DMS79 treated with DMSO at 0.1 percent for 48 hours (cell line): Measurements from ENCODE around the gene CDV3.

Experiments
- DNase-seq: peaks from one replicate; lab custom pipeline; 2025; lab: John Stamatoyannopoulos, UW

The CDV3 gene

DNA sequence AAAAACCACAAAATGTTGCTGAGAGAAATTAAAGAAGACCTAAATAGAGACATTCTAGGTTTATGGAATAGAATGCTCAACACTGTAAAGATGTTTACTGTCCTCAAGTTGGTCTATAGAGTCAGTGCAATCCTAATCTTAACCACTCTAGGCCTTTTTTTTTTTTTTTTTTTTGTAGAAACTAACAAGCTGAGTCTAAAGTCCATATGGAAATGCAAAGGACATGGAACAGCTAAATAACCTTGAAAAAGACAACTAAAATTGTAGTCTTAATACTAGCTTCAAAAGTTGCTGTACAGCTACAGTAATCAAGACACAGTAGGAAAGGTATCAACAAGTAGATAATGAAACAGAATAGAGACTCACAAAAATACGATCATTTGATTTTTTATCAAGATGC, 32.9 kb downstream of the CDV3 start:
- DNase-seq: no peak

DNA sequence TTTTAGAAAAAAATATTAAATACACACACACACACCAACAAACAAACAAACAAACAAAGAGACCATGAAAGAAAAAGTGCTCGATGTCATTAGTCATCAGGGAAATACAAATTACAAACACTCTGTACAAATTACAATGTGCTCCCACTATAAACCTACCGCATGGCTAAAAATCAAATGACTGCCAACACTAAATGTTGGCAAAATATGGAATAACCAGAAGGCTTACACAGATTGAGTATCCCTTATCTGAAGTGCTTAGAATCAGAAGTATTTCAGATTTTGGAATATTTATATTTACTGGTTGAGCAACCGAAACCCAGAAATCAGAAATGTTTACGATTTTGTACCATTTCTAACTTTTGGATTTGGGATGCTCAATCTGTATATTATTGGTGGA, 33.4 kb downstream of the CDV3 start:
- no peak for DNase-seq

DNA sequence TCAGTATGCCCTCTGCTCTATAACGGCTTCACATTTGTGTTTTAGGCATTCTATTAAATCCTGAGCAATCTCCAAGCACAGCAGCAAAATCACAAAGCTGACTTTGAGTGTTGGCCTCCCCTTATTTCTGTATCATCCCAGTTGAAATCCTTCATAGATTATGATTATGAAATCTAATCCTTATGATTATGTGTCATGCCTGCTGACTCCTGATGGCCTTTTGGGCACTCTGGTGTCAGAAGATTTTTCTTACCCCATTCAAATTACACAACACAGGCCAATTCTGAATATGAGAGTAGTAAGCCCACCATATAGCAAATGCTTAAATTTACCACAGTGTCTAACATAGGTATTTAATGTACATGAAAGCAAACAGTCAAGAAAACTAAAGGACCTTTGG, 34.3 kb downstream of the CDV3 start:
- no peak for DNase-seq

DNA sequence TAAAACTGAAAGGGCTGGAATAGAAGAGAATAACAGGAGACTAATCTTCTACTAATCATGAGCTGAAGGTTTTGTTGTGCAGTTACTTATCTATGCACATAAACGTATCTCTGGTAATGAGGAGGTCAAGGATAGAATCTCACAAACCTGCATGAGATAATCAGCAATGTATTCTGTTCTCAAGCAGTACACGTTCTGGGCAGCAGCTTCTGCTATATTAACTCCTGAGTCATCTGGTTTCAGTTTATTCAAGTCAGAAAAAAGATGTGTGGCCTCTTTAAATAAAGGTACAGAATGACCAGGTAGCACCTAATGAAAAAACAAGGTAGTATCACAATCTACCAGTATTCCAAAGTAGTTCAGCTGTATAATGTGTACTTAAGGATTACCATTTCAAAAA, 34.9 kb downstream of the CDV3 start:
- no peak for DNase-seq

DNA sequence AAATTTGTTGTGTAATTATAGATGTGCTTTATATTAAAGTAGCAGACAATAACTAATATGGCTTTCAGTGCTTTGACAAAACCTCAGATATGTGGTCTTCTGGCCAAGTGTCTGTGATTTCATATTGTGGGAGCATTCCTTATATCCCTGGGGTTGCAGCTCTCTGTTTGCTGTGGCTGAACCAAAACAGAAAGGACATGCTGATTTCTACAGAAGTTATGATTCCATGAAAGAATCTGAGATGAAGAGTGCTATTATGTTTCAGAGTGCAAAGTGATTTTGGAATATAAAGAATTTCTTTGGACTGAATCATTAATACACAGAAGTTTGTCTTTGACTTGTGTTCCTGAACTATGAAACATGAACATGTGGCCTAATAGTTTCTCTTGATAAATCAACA, 36.5 kb downstream of the CDV3 start:
- no peak for DNase-seq

DNA sequence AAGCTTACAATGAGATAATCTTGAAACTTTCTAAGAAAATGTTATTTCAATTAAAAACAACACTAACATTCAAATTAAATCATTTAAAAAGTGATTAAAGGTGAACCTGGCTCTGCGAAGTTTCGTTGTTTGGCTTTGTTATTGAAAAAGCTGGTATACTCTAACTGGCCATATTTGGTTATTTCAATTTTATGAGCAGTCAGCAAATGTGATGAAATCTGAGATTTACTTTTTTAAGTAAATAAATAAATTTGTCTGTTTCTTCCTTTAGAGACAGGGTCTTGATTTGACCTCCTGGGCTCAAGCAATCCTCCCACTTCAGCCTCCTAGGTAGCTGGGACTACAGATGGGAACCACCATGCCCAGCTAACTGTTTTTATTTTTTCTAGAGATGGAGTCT, 38.0 kb downstream of the CDV3 start:
- DNase-seq: no peak

DNA sequence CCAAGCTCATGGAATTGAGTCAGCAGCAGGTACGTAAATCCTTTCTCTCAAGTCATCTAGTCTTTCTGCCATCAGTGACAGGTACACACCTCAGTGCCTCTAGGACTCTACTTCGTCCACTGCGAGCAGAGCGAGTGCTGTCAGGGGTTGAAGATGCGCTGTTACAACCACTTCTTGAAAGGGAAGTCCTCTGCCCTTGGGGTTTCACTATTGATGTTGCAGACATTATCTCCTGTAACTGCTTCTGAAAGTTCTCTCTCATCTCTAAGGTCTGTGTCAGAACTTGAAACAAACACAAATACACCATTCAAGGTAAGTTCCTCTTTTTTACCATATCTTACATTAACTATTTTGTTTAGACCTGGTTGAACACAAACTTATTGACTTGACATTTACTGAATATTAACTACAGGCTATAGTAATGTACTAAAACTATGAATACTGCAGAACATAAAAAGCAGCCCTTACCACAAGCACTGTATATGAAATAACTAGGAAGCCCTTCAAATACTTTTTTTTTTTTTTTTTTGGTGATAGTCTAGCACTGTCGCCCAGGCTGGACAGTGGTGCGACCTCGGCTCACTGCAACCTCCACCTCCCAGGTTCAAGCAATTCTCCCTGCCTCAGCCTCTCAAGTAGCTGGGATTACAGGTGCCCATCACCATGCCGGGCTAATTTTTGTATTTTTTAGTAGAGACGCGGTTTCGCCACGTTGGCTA, 46.7 kb downstream of the CDV3 start:
- DNase-seq: no peak

DNA sequence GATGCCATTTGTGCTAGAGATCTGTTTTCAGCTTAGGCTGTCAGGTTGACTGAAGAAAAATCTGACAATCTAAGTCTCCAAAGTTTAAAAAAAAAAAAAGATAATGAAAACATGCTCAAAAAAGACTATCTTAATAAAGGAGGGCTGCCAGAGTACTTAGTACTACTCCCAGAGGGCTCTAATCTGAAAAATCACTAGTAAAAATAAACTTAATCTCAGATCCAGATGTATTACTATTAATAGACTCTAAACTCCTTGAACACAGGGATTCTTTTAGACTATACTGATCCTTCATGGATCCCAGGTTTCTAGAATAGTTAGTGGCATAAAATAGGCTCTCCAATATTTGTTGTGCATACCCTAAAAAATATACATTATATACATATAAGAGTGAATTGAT, 54.3 kb downstream of the CDV3 start:
- DNase-seq: no peak

DNA sequence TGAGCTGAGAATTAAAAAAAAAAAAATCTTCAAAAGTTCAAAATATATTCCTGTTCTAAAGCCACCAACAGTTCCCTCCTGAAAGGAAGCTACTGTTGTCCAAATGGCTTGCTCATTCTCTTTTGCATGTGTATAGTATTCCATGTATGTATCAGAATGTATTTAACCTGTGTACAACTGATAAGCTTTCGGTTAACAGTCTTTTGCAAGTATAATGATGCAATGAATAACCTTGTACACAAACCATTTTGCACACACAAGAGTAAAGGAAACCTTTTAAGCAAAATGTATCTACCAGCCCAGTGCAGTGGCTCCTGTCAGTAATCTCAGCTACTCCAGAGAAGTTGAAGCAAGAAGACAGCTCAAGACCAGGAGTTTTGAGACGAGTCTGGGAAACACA, 55.7 kb downstream of the CDV3 start:
- DNase-seq: no peak

DNA sequence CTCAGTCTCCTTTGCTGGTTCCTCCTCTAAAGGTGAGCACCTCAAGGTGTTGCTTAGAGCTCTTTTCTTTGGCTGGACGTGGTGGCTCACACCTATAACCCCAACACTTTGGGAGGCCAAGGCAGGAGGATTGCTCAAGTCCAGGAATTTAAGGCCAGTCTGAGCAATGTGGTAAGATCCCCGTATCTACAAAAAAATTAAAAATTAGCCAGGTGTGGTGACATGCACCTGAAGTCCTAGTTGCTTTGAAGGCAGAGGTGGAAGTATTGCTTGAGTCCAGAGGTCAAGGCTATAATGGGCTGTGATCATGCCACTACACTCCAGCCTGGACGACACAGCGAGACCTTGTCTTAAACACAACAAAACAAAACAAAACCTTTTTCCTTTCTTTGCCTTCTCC, 60.0 kb downstream of the CDV3 start:
- no peak for DNase-seq
